Inflammatory macrophage treated with lipopolysaccharide for 4 hours (primary cell): ENCODE measurements around the gene DACH1.

Experiments used
- DNase-seq: peaks from one replicate; pipeline ENCODE4 v3.0.0-alpha.2; 2020

The DACH1 gene

GRCh38 chr13:71474936-71475335 lies 392.1 kb downstream of the DACH1 start:
- DNase-seq: no peak

- DNase-seq: no peak
Observed at GRCh38 chr13:71469626-71470025, 397.4 kb downstream of the DACH1 start.

- DNase-seq: no peak
Observed at GRCh38 chr13:71464686-71465085, 402.3 kb downstream of the DACH1 start.

GRCh38 chr13:71461892-71462291 lies 405.1 kb downstream of the DACH1 start:
- DNase-seq: no peak

GRCh38 chr13:71460211-71460610 lies 406.8 kb downstream of the DACH1 start:
- DNase-seq: no peak

GRCh38 chr13:71459708-71460107 lies 407.3 kb downstream of the DACH1 start:
- DNase-seq: no peak

- DNase-seq: no peak
Observed at GRCh38 chr13:71457645-71458044, 409.4 kb downstream of the DACH1 start.

- DNase-seq: no peak
Observed at GRCh38 chr13:71456136-71456535, 410.9 kb downstream of the DACH1 start.

GRCh38 chr13:71454509-71454908 lies 412.5 kb downstream of the DACH1 start:
- no peak for DNase-seq

- no peak for DNase-seq
Observed at GRCh38 chr13:71448080-71448630, 418.8 kb downstream of the DACH1 start.

GRCh38 chr13:71437704-71438103 lies 429.3 kb downstream of the DACH1 start:
- no peak for DNase-seq

- DNase-seq: no peak
Observed at GRCh38 chr13:71430681-71431080, 436.3 kb downstream of the DACH1 start.

GRCh38 chr13:71417205-71417604 lies 449.8 kb downstream of the DACH1 start:
- no peak for DNase-seq

GRCh38 chr13:71412231-71412630 lies 454.8 kb downstream of the DACH1 start:
- DNase-seq: no peak

- DNase-seq: no peak
Observed at GRCh38 chr13:71408416-71408815, 458.6 kb downstream of the DACH1 start.

GRCh38 chr13:71399631-71400215 lies 467.3 kb downstream of the DACH1 start:
- no peak for DNase-seq

- DNase-seq: no peak
Observed at GRCh38 chr13:71396149-71396548, 470.9 kb downstream of the DACH1 start.

GRCh38 chr13:71395053-71395452 lies 472.0 kb downstream of the DACH1 start:
- no peak for DNase-seq

- no peak for DNase-seq
Observed at GRCh38 chr13:71394176-71394575, 472.8 kb downstream of the DACH1 start.
